Renal cortical epithelial cell (primary cell): ENCODE data around the gene ICA1L. TPM values are rescaled to one million over a fixed set of nuclear protein-coding genes. Genes with fewer than 3 reads are reported as not detected.
"Not testable (repeated sequence)": the region's sequence is repeated elsewhere in the genome, so short reads cannot be mapped to it uniquely, and the experiment has no call there.

Experiments
- DNase-seq: peaks from one replicate; pipeline ENCODE4 v3.0.0-alpha.2; 2011; ENCODE audit warnings: low read depth
- total RNA-seq: library from RNA; depleted of rRNA; stranded (reverse); fragments of >200 nt; gene quantifications from 2 replicates; pipeline ENCODE4 v1.2.3, GENCODE V29; 2014

The ICA1L gene
- total RNA-seq: 3.3 and 6.5 TPM in 2 replicates

GRCh38 chr2:202871300-202872141 is at the start of gene ICA1L:
ICA1L (minus strand) TSS chr2:202871766; CDS start chr2:202829009, 42,757 bp downstream.
- peak; percentile 4 for DNase-seq

GRCh38 chr2:202918860-202919259 is 47.3 kb upstream of the ICA1L start:
- no peak for DNase-seq

- not testable (repeated sequence) for DNase-seq
Measured at GRCh38 chr2:202912342-202913201, 41.0 kb upstream of the ICA1L start.

- peak; percentile 87 for DNase-seq
Measured at GRCh38 chr2:202911512-202912341, 40.2 kb upstream of the ICA1L start, which contains the start of the genes CARF and WDR12. CARF (plus strand) TSS chr2:202912275; CDS start chr2:202941903, 29,628 bp downstream. WDR12 (minus strand) TSS chr2:202911673; CDS start chr2:202911476, 197 bp downstream.

- DNase-seq: no peak
Measured at GRCh38 chr2:202911203-202911511, 39.6 kb upstream of the ICA1L start.

GRCh38 chr2:202910698-202911097 is 39.1 kb upstream of the ICA1L start:
- DNase-seq: no peak

- not testable (repeated sequence) for DNase-seq
Measured at GRCh38 chr2:202910250-202910649, 38.7 kb upstream of the ICA1L start.

- DNase-seq: no peak
Measured at GRCh38 chr2:202909394-202910192, 38.0 kb upstream of the ICA1L start.

GRCh38 chr2:202908186-202908585 is 36.6 kb upstream of the ICA1L start:
- no peak for DNase-seq

GRCh38 chr2:202905507-202905906 is 33.9 kb upstream of the ICA1L start:
- DNase-seq: not testable (repeated sequence)

GRCh38 chr2:202885190-202885589 is 13.6 kb upstream of the ICA1L start:
- no peak for DNase-seq

- no peak for DNase-seq
Measured at GRCh38 chr2:202883987-202884675, 12.6 kb upstream of the ICA1L start.

- DNase-seq: no peak
Measured at GRCh38 chr2:202881570-202881969, 10.0 kb upstream of the ICA1L start.

GRCh38 chr2:202877699-202878098 is 6.1 kb upstream of the ICA1L start:
- DNase-seq: no peak

- DNase-seq: peak; percentile 45
Measured at GRCh38 chr2:202870431-202871299, 901 bp downstream of the ICA1L start.

GRCh38 chr2:202861987-202862386 is 9.6 kb downstream of the ICA1L start:
- no peak for DNase-seq

GRCh38 chr2:202858601-202859000 is 13.0 kb downstream of the ICA1L start:
- DNase-seq: no peak

- not testable (repeated sequence) for DNase-seq
Measured at GRCh38 chr2:202849343-202849742, 22.2 kb downstream of the ICA1L start.

GRCh38 chr2:202848813-202849212 is 22.8 kb downstream of the ICA1L start:
- no peak for DNase-seq
